Neuronal stem cell (in vitro differentiated cells): Measurements from ENCODE around the gene LAMB3.

Experiments used
- DNase-seq: peaks from one replicate; pipeline ENCODE4 v3.0.0-alpha.2; 2013; ENCODE audit warnings: low spot score
- H2AFZ ChIP-seq: one replicate; pipeline ENCODE4 v1.6.1; 2013; ENCODE audit warnings: mild to moderate bottlenecking, low read length, inconsistent platforms
- H2AK5ac ChIP-seq: 2 replicates; pipeline ENCODE4 v1.6.1; 2013; ENCODE audit warnings: low read depth, mild to moderate bottlenecking, inconsistent platforms, low read length, moderate library complexity, mixed read lengths
- H2BK120ac ChIP-seq: 2 replicates; pipeline ENCODE4 v1.6.1; 2013; ENCODE audit warnings: low read depth, mild to moderate bottlenecking, inconsistent platforms, low read length, moderate library complexity, mixed read lengths
- H2BK12ac ChIP-seq: one replicate; pipeline ENCODE4 v1.6.1; 2013; ENCODE audit warnings: low read length, inconsistent platforms
- H2BK15ac ChIP-seq: 2 replicates; pipeline ENCODE4 v1.6.1; 2013; ENCODE audit warnings: mild to moderate bottlenecking, low read length, inconsistent platforms, mixed read lengths
- H2BK5ac ChIP-seq: one replicate; pipeline ENCODE4 v1.6.1; 2013; ENCODE audit warnings: inconsistent platforms, mild to moderate bottlenecking, low read length, moderate library complexity
- H3K14ac ChIP-seq: one replicate; pipeline ENCODE4 v1.6.1; 2013; ENCODE audit warnings: low read length, inconsistent platforms
- H3K18ac ChIP-seq: 2 replicates; pipeline ENCODE4 v1.6.1; 2013; ENCODE audit warnings: low read length, inconsistent platforms
- H3K23ac ChIP-seq: 2 replicates; pipeline ENCODE4 v1.6.1; 2013; ENCODE audit warnings: low read depth, mild to moderate bottlenecking, mixed read lengths, low read length, inconsistent platforms; ENCODE audit not compliant: poor library complexity
- H3K27ac ChIP-seq: replicated peaks from 3 replicates; pipeline ENCODE4 v1.5.1; 2013; ENCODE audit warnings: low read length, inconsistent platforms
- H3K27me3 ChIP-seq, 3 experiments: 2 replicates each; pipeline ENCODE4 v1.6.1; 2013; ENCODE audit warnings: low read length in 3 of 3, mild to moderate bottlenecking in 2 of 3, inconsistent platforms in 1 of 3, low read depth in 1 of 3, mixed read lengths in 1 of 3, moderate library complexity in 1 of 3; ENCODE audit not compliant: control insufficient read depth in 3 of 3, insufficient read depth in 3 of 3
- H3K36me3 ChIP-seq, 2 donors: replicated peaks in 1 of 2; 2 replicates each; pipeline ENCODE4 v1.6.1; 2013; ENCODE audit warnings: low read length in 2 of 2; ENCODE audit not compliant: control insufficient read depth in 2 of 2, insufficient read depth in 2 of 2
- H3K4ac ChIP-seq: 2 replicates; pipeline ENCODE4 v1.6.1; 2013; ENCODE audit warnings: inconsistent platforms, mild to moderate bottlenecking, low read length, moderate library complexity
- H3K4me1 ChIP-seq, 2 donors: 1 replicate in 1 of 2; 2 replicates in 1 of 2; pipeline ENCODE4 v1.6.1; 2013; ENCODE audit warnings: low read length in 2 of 2, low read depth in 1 of 2; ENCODE audit not compliant: control insufficient read depth in 2 of 2, insufficient read depth in 1 of 2
- H3K4me2 ChIP-seq: one replicate; pipeline ENCODE4 v1.6.1; 2013; ENCODE audit warnings: mild to moderate bottlenecking, low read length, inconsistent platforms; ENCODE audit not compliant: insufficient read depth, poor library complexity, severe bottlenecking
- H3K4me3 ChIP-seq, 2 donors: 2 replicates each; pipeline ENCODE4 v1.5.1; 2013; ENCODE audit warnings: low read length in 2 of 2, mild to moderate bottlenecking in 2 of 2, inconsistent platforms in 1 of 2, moderate library complexity in 1 of 2
- H3K79me1 ChIP-seq: one replicate; pipeline ENCODE4 v1.6.1; 2013; ENCODE audit warnings: low read depth, mild to moderate bottlenecking, inconsistent platforms, low read length, moderate library complexity
- H3K9ac ChIP-seq: one replicate; pipeline ENCODE4 v1.6.1; 2013; ENCODE audit warnings: mild to moderate bottlenecking, low read depth, low read length, inconsistent platforms; ENCODE audit not compliant: poor library complexity
- H3K9me3 ChIP-seq, 2 donors: replicated peaks in 1 of 2; 2 replicates each; pipeline versions ENCODE3 to v1.6.1; 2013; ENCODE audit warnings: low read length in 2 of 2, mild to moderate bottlenecking in 2 of 2, inconsistent platforms in 1 of 2, low read depth in 1 of 2, mixed read lengths in 1 of 2, moderate library complexity in 1 of 2; ENCODE audit not compliant: control insufficient read depth in 2 of 2, insufficient read depth in 1 of 2
- H4K8ac ChIP-seq: one replicate; pipeline ENCODE4 v1.6.1; 2013; ENCODE audit warnings: low read depth, mild to moderate bottlenecking, inconsistent platforms, low read length, moderate library complexity
- H4K91ac ChIP-seq: one replicate; pipeline ENCODE4 v1.6.1; 2013; ENCODE audit warnings: low read length, low read depth, mild to moderate bottlenecking, inconsistent platforms; ENCODE audit not compliant: poor library complexity
- WGBS, 2 donors: extraction: QIAGEN DNeasy Blood & Tissue Kit; methylation state at CpG; one replicate each; pipeline ENCODE4 v1.1.7; 2013; ENCODE audit warnings: missing lambda C conversion rate in 2 of 2, mixed read lengths in 1 of 2; ENCODE audit not compliant: insufficient read length in 2 of 2, insufficient replicate concordance in 1 of 2; ENCODE audit errors: extremely low coverage in 2 of 2; 5-methylcytosine and 5-hydroxymethylcytosine counted together

The LAMB3 gene

GRCh38 chr1:209585197-209585596 is 67.0 kb downstream of the LAMB3 start:
- no peak overlapping the region for H3K4me3 ChIP-seq

GRCh38 chr1:209584231-209584672 is 68.0 kb downstream of the LAMB3 start:
- no CpG with 5 or more reads among the region's 13 CpGs for WGBS, 2 donors

More at GRCh38 chr1:209585197-209585596, 67.0 kb downstream of the LAMB3 start:
- no peak overlapping the region for H3K14ac ChIP-seq
- H3K27ac ChIP-seq, result no peak overlapping the region
- no peak overlapping the region for H2BK12ac ChIP-seq
- H3K4ac ChIP-seq, result no peak overlapping the region
- H3K27me3 ChIP-seq, result peaks cover 0 to 33% (median 10%) of the 10 kb centered on the region in 3 experiments
- H4K8ac ChIP-seq, result no peak overlapping the region
- no peak overlapping the region for H3K9ac ChIP-seq
- H3K4me2 ChIP-seq, result peak overlapping the region; percentile 35
- DNase-seq, result no peak
- H2BK120ac ChIP-seq, result no peak overlapping the region
- H3K4me1 ChIP-seq, result peaks cover 0 to 10% of the 10 kb centered on the region in 2 donors
- H3K23ac ChIP-seq, result no peak overlapping the region
- H4K91ac ChIP-seq, result no peak overlapping the region
- no CpG with 5 or more reads among the region's 5 CpGs for WGBS, 2 donors
- no peak overlapping the region for H2AK5ac ChIP-seq
- H2BK5ac ChIP-seq, result no peak overlapping the region
- H3K79me1 ChIP-seq, result no peaks in the 10 kb centered on the region
- H2AFZ ChIP-seq, result no peak overlapping the region
- no peak overlapping the region for H3K18ac ChIP-seq
- no peaks in the 10 kb centered on the region for H3K9me3 ChIP-seq
- H2BK15ac ChIP-seq, result no peak overlapping the region
- H3K36me3 ChIP-seq, result no peaks in the 10 kb centered on the region

GRCh38 chr1:209583408-209583807 is 68.8 kb downstream of the LAMB3 start, which contains the start of gene CAMK1G:
Gene CAMK1G, plus strand, starts transcription at chr1:209583714. Its CDS starts 11,270 bp downstream, at chr1:209594984.
- peak within 1 kb of the TSS; percentile 52 for H3K4me2 ChIP-seq
- H2AK5ac ChIP-seq, result no peak within 1 kb of the TSS
- no peak within 1 kb of the TSS for H2BK120ac ChIP-seq
- peak within 1 kb of the TSS; percentile 4 for H3K18ac ChIP-seq
- no peak within 1 kb of the TSS for H3K9ac ChIP-seq
- H4K91ac ChIP-seq, result no peak within 1 kb of the TSS
- no peak within 1 kb of the TSS for H3K4ac ChIP-seq
- no CpG with 5 or more reads among the region's 6 CpGs for WGBS, 2 donors
- H2BK12ac ChIP-seq, result no peak within 1 kb of the TSS
- H4K8ac ChIP-seq, result no peak within 1 kb of the TSS
- no peak within 1 kb of the TSS for H2BK5ac ChIP-seq
- no peaks in the 10 kb centered on the region for H3K79me1 ChIP-seq
- no peak within 1 kb of the TSS for H3K23ac ChIP-seq
- H2BK15ac ChIP-seq, result no peak within 1 kb of the TSS
- no peaks in the 10 kb centered on the region for H3K36me3 ChIP-seq
- H3K9me3 ChIP-seq, result no peaks in the 10 kb centered on the region
- peaks cover 0 to 10% of the 10 kb centered on the region in 2 donors for H3K4me1 ChIP-seq
- DNase-seq, result peak; percentile 78
- H3K14ac ChIP-seq, result no peak within 1 kb of the TSS
- H3K27ac ChIP-seq, result peak within 1 kb of the TSS; percentile 54
- H3K27me3 ChIP-seq, result peaks cover 0 to 37% (median 10%) of the 10 kb centered on the region in 3 experiments
- peak within 1 kb of the TSS; percentile 81 for H2AFZ ChIP-seq
- H3K4me3 ChIP-seq, result peak within 1 kb of the TSS in 1 of 2 donors; percentile 77

More at GRCh38 chr1:209584231-209584672, 68.0 kb downstream of the LAMB3 start:
- Histone ChIP-seq H3K4me1 (peaks cover 0 to 10% of the 10 kb centered on the region in 2 donors), H2BK120ac (no peak overlapping the region), H3K27me3 (peaks cover 0 to 34% (median 10%) of the 10 kb centered on the region in 3 experiments), H3K4me2 (peak overlapping the region; percentile 52), H2AK5ac (no peak overlapping the region), H3K4me3 (peak overlapping the region in 1 of 2 donors; percentile 77), H3K23ac (no peak overlapping the region), H3K4ac (no peak overlapping the region), H3K9ac (no peak overlapping the region), H4K8ac (no peak overlapping the region), H3K14ac (no peak overlapping the region), H3K9me3 (no peaks in the 10 kb centered on the region), H2BK5ac (no peak overlapping the region), H3K18ac (no peak overlapping the region), H3K27ac (no peak overlapping the region), H2BK12ac (no peak overlapping the region), H3K79me1 (no peaks in the 10 kb centered on the region), H2AFZ (no peak overlapping the region), H4K91ac (no peak overlapping the region), H3K36me3 (no peaks in the 10 kb centered on the region), H2BK15ac (no peak overlapping the region)
- DNase-seq, result no peak

- Histone ChIP-seq H4K8ac (no peak overlapping the region), H3K14ac (no peak overlapping the region), H3K9ac (no peak overlapping the region), H3K23ac (no peak overlapping the region), H2AK5ac (no peak overlapping the region), H3K9me3 (no peaks in the 10 kb centered on the region), H3K4me2 (no peak overlapping the region), H2BK120ac (no peak overlapping the region), H3K36me3 (no peaks in the 10 kb centered on the region), H2BK12ac (no peak overlapping the region), H3K79me1 (no peaks in the 10 kb centered on the region), H2BK15ac (no peak overlapping the region), H3K4me1 (peaks cover 0 to 6% of the 10 kb centered on the region in 2 donors), H4K91ac (no peak overlapping the region), H2AFZ (no peak overlapping the region), H3K18ac (no peak overlapping the region), H3K27me3 (peaks cover 0 to 20% (median 2%) of the 10 kb centered on the region in 3 experiments), H3K27ac (no peak overlapping the region), H3K4me3 (no peak overlapping the region), H3K4ac (no peak overlapping the region), H2BK5ac (no peak overlapping the region)
- no CpG with 5 or more reads among the region's 2 CpGs for WGBS, 2 donors
- DNase-seq, result no peak
Observed at GRCh38 chr1:209580577-209580976, 71.6 kb downstream of the LAMB3 start.
